Peyer's patch (tissue), 4 donors: ENCODE data around the gene NBAS.

Experiments used
- CTCF ChIP-seq, 6 experiments: fragments of 450-650 bp in 4 of 6; fragments of 200-600 bp in 2 of 6; sonication (generic) in 1 of 6; IDR thresholded peaks; one replicate each; pipeline ENCODE4 v1.5.1; 2017 to 2019; ENCODE audit warnings: antibody characterized with exemption in 6 of 6, mild to moderate bottlenecking in 3 of 6, moderate library complexity in 1 of 6
- POLR2A ChIP-seq, 2 donors: fragments of 450-650 bp; IDR thresholded peaks; one replicate each; pipeline ENCODE4 v1.5.1; 2017; ENCODE audit warnings: antibody characterized with exemption in 2 of 2, mild to moderate bottlenecking in 2 of 2, moderate library complexity in 2 of 2

GRCh38 chr2:15407666-15408065 is 153.5 kb downstream of the NBAS start:
- no peak for TF ChIP-seq CTCF (IDR thresholded peaks at IDR 0.05)
- no peak for TF ChIP-seq POLR2A (IDR thresholded peaks at IDR 0.05)
